ENCODE results near the gene CACNG3.
"Not testable (repeated sequence)": the region's sequence is repeated elsewhere in the genome, so short reads cannot be mapped to it uniquely, and the experiment has no call there.

The CACNG3 gene

GRCh38 chr16:24255456-24256371, at the start of gene CACNG3:
Gene CACNG3, plus strand, starts transcription at chr16:24256335. Its CDS starts 420 bp downstream, at chr16:24256755.
- peak; percentile 61 for DNase-seq

GRCh38 chr16:24206926-24207325, 49.2 kb upstream of the CACNG3 start:
- no peak for DNase-seq

GRCh38 chr16:24208710-24209109, 47.4 kb upstream of the CACNG3 start:
- DNase-seq: no peak

- no peak for DNase-seq
Observed at GRCh38 chr16:24214992-24215391, 41.1 kb upstream of the CACNG3 start.

- no peak for DNase-seq
Observed at GRCh38 chr16:24216961-24217360, 39.2 kb upstream of the CACNG3 start.

GRCh38 chr16:24217461-24217860, 38.7 kb upstream of the CACNG3 start:
- DNase-seq: no peak

- DNase-seq: no peak
Observed at GRCh38 chr16:24218299-24218698, 37.8 kb upstream of the CACNG3 start.

GRCh38 chr16:24221219-24221618, 34.9 kb upstream of the CACNG3 start:
- DNase-seq: no peak

- no peak for DNase-seq
Observed at GRCh38 chr16:24228514-24228913, 27.6 kb upstream of the CACNG3 start.

GRCh38 chr16:24232936-24233335, 23.2 kb upstream of the CACNG3 start:
- DNase-seq: no peak

- DNase-seq: no peak
Observed at GRCh38 chr16:24234737-24235136, 21.4 kb upstream of the CACNG3 start.

GRCh38 chr16:24235806-24236205, 20.3 kb upstream of the CACNG3 start:
- DNase-seq: no peak

GRCh38 chr16:24238846-24239245, 17.3 kb upstream of the CACNG3 start:
- not testable (repeated sequence) for DNase-seq

GRCh38 chr16:24246911-24247607, 9.1 kb upstream of the CACNG3 start:
- no peak for DNase-seq

GRCh38 chr16:24253192-24253591, 2.9 kb upstream of the CACNG3 start:
- no peak for DNase-seq

GRCh38 chr16:24257958-24258357, 1.8 kb downstream of the CACNG3 start:
- no peak for DNase-seq

- no peak for DNase-seq
Observed at GRCh38 chr16:24258791-24259190, 2.7 kb downstream of the CACNG3 start.

- no peak for DNase-seq
Observed at GRCh38 chr16:24262816-24263215, 6.7 kb downstream of the CACNG3 start.

GRCh38 chr16:24270721-24271442, 14.7 kb downstream of the CACNG3 start:
- no peak for DNase-seq

GRCh38 chr16:24272379-24272778, 16.2 kb downstream of the CACNG3 start:
- DNase-seq: no peak

GRCh38 chr16:24273508-24274182, 17.5 kb downstream of the CACNG3 start:
- DNase-seq: no peak

GRCh38 chr16:24275413-24275812, 19.3 kb downstream of the CACNG3 start:
- DNase-seq: no peak
